ENCODE results near the gene MUC2.

The MUC2 gene

DNA sequence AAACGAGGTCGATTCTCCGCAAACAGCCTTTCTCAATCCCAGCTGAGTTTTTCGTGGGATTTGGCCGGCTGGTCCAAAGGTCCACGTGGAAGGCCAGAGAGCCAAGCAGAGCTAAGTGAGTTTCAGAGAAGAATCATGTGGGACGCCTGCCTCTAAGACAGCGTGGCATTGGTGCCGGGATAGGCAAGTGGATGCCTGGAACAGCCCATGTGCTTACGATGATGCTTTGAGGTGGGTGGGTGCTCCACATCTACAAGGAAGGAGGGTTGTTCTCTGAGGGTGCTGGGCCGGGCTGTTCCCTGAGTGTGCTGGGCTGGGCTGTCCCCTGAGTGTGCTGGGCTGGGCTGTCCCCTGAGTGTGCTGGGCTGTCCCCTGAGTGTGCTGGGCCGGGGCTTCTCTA is 41.4 kb downstream of the MUC2 start:
- Histone ChIP-seq H3K9me3 (ENCODE audit: low read depth, low read length) (no peaks in the 10 kb centered on the region), H3K4me3 (no peak overlapping the region), H3K9ac (ENCODE audit: insufficient read length) (no peak overlapping the region), H3K36me3 (ENCODE audit: insufficient read depth, low read length) (no peaks in the 10 kb centered on the region), H3K27ac (no peak overlapping the region)
- DNase-seq (ENCODE audit: low read depth, low spot score): no peak
- TF ChIP-seq EZH2 (IDR thresholded peaks at IDR 0.05): no peak
- no peak for TF ChIP-seq POLR2AphosphoS5 (IDR thresholded peaks at IDR 0.05; ENCODE audit: borderline replicate concordance, low read depth, low read length)
- no peak for TF ChIP-seq FOXP2 (optimal IDR thresholded peaks at IDR 0.05; ENCODE audit: control extremely low read depth, extremely low read length, insufficient read depth)

DNA sequence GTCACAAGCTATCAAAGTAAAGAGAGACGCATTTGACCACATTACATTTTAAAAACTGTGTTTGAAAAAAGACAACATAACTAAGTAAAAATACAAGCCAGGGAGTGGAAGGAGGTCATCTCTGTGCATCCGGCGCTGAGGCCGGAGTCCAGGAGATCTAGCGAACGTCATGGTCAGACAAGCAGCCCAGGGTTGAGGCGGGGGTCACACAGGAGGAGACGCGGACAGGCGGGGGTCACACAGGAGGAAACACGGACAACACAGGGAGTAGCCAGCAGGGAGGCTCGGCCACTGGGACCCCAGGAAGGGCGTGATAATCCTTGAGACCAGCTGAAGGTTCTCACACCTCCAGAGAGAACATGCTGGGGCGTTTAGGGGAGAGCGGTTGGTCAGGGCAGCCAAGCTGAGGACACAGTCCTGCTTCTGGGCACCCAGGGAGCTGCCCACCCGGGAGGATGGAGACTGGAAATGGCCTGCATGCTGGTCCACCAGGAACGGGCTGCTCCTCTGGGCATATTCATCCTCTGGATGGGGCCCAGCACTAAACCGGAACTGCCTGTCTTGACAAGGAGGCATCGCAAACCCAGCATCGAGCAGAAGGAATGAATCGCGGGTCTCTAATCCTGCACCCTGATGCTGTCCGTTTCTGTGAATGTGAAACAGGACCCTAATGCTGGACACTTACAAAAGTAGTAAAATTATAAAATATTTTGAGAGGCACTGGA is 42.2 kb downstream of the MUC2 start:
- no peak for DNase-seq (ENCODE audit: low read depth, low spot score)
- H3K9ac ChIP-seq (ENCODE audit: insufficient read length): no peak overlapping the region
- H3K36me3 ChIP-seq (ENCODE audit: insufficient read depth, low read length): no peaks in the 10 kb centered on the region
- H3K9me3 ChIP-seq (ENCODE audit: low read depth, low read length): no peaks in the 10 kb centered on the region
- H3K27ac ChIP-seq: no peak overlapping the region
- TF ChIP-seq POLR2AphosphoS5 (IDR thresholded peaks at IDR 0.05; ENCODE audit: borderline replicate concordance, low read depth, low read length) (no peak), EZH2 (IDR thresholded peaks at IDR 0.05) (no peak), FOXP2 (optimal IDR thresholded peaks at IDR 0.05; ENCODE audit: control extremely low read depth, extremely low read length, insufficient read depth) (no peak)
- no peak overlapping the region for H3K4me3 ChIP-seq

DNA sequence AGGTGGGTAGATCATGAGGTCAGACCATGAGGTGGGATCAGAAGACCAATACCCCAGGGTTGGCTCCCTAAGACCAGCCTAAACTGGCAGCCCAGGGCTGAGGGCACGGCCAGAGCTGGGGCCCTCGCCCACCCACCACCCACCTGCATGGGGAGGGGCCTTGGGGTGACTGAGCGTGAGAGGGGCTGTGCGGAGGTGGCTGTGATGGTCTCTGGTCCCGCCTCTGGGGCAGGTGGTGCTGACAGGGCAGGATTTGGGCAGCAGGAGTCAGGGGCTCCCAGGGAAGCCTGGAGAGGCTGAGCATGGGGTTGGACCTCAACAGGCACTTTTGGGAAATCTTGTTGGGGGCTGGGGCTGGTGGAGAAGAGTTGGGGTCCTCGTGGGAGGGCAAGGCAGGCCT is 43.3 kb downstream of the MUC2 start:
- Histone ChIP-seq H3K27ac (no peak overlapping the region), H3K4me3 (no peak overlapping the region), H3K9me3 (ENCODE audit: low read depth, low read length) (no peaks in the 10 kb centered on the region), H3K36me3 (ENCODE audit: insufficient read depth, low read length) (no peaks in the 10 kb centered on the region), H3K9ac (ENCODE audit: insufficient read length) (no peak overlapping the region)
- no peak for TF ChIP-seq FOXP2 (optimal IDR thresholded peaks at IDR 0.05; ENCODE audit: control extremely low read depth, extremely low read length, insufficient read depth)
- TF ChIP-seq EZH2 (IDR thresholded peaks at IDR 0.05): no peak
- TF ChIP-seq POLR2AphosphoS5 (IDR thresholded peaks at IDR 0.05; ENCODE audit: borderline replicate concordance, low read depth, low read length): no peak
- DNase-seq (ENCODE audit: low read depth, low spot score): no peak

DNA sequence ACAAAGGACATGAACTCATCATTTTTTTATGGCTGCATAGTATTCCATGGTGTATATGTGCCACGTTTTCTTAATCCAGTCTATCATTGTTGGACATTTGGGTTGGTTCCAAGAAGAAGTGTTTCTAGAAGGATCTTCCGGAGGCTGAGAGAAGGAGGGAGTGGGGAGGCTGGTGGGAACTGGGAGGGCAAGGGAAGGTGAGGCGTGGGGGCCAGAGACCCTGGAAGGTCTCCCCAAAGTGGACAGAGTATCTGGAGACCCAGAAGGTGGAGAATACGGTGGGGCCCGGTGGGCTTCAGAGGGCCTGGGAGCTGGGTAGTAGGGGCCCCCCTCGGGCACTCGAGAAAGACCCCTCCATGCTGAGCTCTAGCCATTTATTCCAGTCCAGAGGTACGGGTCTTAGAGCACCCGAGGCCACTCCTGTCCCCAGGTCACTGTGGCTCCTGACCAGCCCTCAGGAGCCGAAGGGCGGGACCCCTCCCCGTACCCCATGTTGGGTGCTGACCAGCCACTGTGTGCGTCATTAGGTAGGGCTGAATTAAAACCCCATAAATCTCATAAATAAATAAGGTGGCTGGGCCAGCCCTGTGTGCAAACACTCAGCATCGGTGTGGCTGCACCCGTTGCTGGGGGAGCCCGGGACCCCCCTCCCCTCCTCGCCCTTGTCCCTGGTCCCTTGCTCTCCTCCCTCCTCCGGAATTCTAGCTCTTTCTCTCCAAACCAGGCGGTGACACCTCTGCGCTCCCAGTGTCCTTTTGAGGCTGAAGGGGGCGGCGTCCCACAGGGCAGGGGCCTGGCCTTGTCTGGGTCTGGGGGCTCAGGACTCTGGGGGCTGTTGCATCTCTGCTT is 44.3 kb downstream of the MUC2 start:
- H3K36me3 ChIP-seq (ENCODE audit: insufficient read depth, low read length): no peaks in the 10 kb centered on the region
- no peak for DNase-seq (ENCODE audit: low read depth, low spot score)
- H3K9ac ChIP-seq (ENCODE audit: insufficient read length): no peak overlapping the region
- H3K27ac ChIP-seq: no peak overlapping the region
- TF ChIP-seq FOXP2 (optimal IDR thresholded peaks at IDR 0.05; ENCODE audit: control extremely low read depth, extremely low read length, insufficient read depth) (no peak), POLR2AphosphoS5 (IDR thresholded peaks at IDR 0.05; ENCODE audit: borderline replicate concordance, low read depth, low read length) (no peak), EZH2 (IDR thresholded peaks at IDR 0.05) (no peak)
- H3K4me3 ChIP-seq: no peak overlapping the region
- H3K9me3 ChIP-seq (ENCODE audit: low read depth, low read length): no peaks in the 10 kb centered on the region

DNA sequence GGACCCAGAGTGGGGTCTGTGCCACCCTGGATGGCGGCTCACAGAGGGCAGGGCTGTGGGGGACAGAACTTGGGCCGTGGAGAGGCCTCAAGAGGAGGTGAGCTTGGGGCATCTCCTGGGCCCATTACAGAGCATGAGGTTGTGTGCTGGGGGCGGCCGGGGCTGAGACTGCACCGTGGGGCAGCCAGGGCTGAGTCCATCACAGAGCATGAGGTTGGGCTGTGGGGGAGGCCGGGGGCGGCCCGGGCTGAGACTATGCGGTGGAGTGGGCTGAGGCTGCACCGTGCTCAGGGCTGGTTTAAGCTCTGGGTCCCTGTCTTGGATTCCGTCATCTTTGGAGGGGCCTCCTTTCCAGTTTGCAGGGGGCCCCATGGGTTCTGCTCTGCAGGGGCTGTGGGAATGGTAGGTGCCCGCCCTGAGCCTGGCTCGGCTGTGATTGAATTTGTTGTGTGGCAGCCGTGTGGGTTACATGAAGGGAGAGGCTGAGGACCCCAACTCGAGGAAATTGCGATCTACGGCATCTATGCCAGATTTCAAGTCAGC is 45.0 kb downstream of the MUC2 start:
- H3K36me3 ChIP-seq (ENCODE audit: insufficient read depth, low read length): no peaks in the 10 kb centered on the region
- H3K9me3 ChIP-seq (ENCODE audit: low read depth, low read length): no peaks in the 10 kb centered on the region
- H3K4me3 ChIP-seq: no peak overlapping the region
- no peak overlapping the region for H3K27ac ChIP-seq
- no peak for DNase-seq (ENCODE audit: low read depth, low spot score)
- H3K9ac ChIP-seq (ENCODE audit: insufficient read length): no peak overlapping the region
- TF ChIP-seq FOXP2 (optimal IDR thresholded peaks at IDR 0.05; ENCODE audit: control extremely low read depth, extremely low read length, insufficient read depth) (no peak), EZH2 (IDR thresholded peaks at IDR 0.05) (no peak), POLR2AphosphoS5 (IDR thresholded peaks at IDR 0.05; ENCODE audit: borderline replicate concordance, low read depth, low read length) (no peak)

DNA sequence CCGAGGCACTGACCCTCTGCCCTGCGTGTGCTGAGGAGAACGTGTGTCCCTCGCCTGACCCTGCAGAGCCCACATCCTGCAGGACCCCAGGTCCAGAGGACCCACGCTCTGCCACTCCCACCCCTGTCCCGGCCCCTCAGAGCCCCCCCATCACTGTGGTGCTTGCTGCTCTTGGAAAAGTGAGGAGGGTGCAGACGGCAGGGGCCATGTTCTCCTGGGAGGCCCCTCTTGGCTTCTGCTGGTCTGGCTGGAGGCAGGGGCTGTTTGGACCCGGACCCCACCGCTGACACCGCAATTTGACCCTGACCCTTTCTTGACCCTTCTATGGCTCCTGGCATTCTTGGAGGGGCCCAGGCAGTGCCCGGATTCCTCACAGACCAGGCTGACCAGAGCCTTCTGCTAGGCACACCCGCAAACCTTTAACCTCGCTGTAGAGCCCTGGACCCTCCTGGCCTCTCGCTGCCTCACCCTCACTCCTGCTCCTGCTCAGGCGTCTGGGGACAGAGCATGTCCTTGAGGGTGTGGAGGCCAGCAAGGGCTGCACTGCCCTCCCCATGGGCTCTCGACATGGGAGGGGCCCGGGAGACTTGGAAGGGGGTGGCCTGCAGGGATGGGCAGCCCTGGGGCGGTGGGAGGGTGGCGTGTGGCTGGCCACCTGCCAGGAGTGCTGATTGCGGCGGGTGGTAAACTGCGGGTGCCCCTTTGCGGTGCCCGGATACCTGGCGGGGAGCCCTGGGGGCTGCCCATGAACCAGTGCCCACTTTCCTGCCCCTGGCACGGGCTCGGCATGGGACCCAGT is 46.1 kb downstream of the MUC2 start:
- H3K4me3 ChIP-seq: no peak overlapping the region
- DNase-seq (ENCODE audit: low read depth, low spot score): no peak
- TF ChIP-seq FOXP2 (optimal IDR thresholded peaks at IDR 0.05; ENCODE audit: control extremely low read depth, extremely low read length, insufficient read depth) (no peak), POLR2AphosphoS5 (IDR thresholded peaks at IDR 0.05; ENCODE audit: borderline replicate concordance, low read depth, low read length) (no peak), EZH2 (IDR thresholded peaks at IDR 0.05) (no peak)

DNA sequence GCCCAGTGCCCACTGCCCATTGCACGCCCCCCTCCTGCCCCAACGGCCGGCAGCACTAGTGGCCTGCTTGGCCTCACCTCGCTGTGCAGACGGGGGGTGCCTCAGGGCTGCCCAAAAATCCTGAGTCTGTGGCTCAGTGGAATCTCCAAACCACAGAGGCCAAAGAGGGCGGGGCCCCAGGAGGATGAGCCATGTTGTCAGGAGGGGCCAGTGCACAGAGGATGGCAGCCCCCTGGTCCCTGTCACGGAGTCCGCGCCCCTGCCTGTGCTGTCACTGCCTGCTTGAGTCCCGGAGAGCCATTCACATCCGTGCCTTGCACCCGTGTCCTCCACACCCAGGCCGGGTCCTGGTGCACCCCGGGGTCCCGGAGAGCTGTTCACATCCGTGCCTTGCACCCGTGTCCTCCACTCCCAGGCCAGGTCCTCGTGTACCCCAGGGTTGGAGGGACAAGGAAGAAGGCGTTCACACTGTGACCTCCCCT is 46.7 kb downstream of the MUC2 start:
- TF ChIP-seq POLR2AphosphoS5 (IDR thresholded peaks at IDR 0.05; ENCODE audit: borderline replicate concordance, low read depth, low read length): no peak
- TF ChIP-seq EZH2 (IDR thresholded peaks at IDR 0.05): no peak
- TF ChIP-seq FOXP2 (optimal IDR thresholded peaks at IDR 0.05; ENCODE audit: control extremely low read depth, extremely low read length, insufficient read depth): no peak
- H3K27ac ChIP-seq: no peak overlapping the region
- no peak overlapping the region for H3K9ac ChIP-seq (ENCODE audit: insufficient read length)
- H3K4me3 ChIP-seq: no peak overlapping the region
- H3K36me3 ChIP-seq (ENCODE audit: insufficient read depth, low read length): no peaks in the 10 kb centered on the region
- DNase-seq (ENCODE audit: low read depth, low spot score): no peak
- no peaks in the 10 kb centered on the region for H3K9me3 ChIP-seq (ENCODE audit: low read depth, low read length)

More for the DNA sequence above, 46.1 kb downstream of the MUC2 start:
- no peak overlapping the region for H3K9ac ChIP-seq (ENCODE audit: insufficient read length)
- no peak overlapping the region for H3K27ac ChIP-seq
- no peaks in the 10 kb centered on the region for H3K9me3 ChIP-seq (ENCODE audit: low read depth, low read length)
- H3K36me3 ChIP-seq (ENCODE audit: insufficient read depth, low read length): no peaks in the 10 kb centered on the region

All from SK-N-MC (cell line).